H1 (cell line): ENCODE data around the gene S100P. TPM values are rescaled to one million over a fixed set of nuclear protein-coding genes. Genes with fewer than 3 reads are reported as not detected.

Source experiments
- CTCF ChIA-PET: fragments of 300-600 bp; sonication (Branson Sonifier 250); formaldehyde crosslinking; loops from one replicate; lab custom pipeline; 2021; ENCODE audit not compliant: partially characterized antibody; lab: Charles Lee
- POLR2A ChIA-PET: fragments of 300-600 bp; sonication (Branson Sonifier 250); formaldehyde crosslinking; loops from one replicate; lab custom pipeline; 2021; ENCODE audit warnings: inconsistent platforms; ENCODE audit not compliant: partially characterized antibody; lab: Charles Lee
- DNase-seq, 2 experiments: peaks; one replicate each; pipeline versions ENCODE4 v3.0.0 to v3.0.0-alpha.2; 2010 to 2022; ENCODE audit warnings: low spot score in 2 of 2, low read depth in 1 of 2, mixed read lengths in 1 of 2
- FAIRE-seq: peaks from 2 replicates; lab custom pipeline; 2011; peaks lifted over from hg19 to GRCh38; lab: Jason Lieb, UNC
- H2AFZ ChIP-seq: 2 replicates; pipeline ENCODE4 v1.8.1; 2012; ENCODE audit warnings: low read length, inconsistent platforms
- H2AK5ac ChIP-seq: 2 replicates; pipeline ENCODE4 v1.6.1; 2013; ENCODE audit warnings: low read depth, low read length
- H2BK120ac ChIP-seq: replicated peaks from 2 replicates; pipeline ENCODE3; 2013; ENCODE audit warnings: low read depth, low read length, inconsistent platforms
- H2BK12ac ChIP-seq: 2 replicates; pipeline ENCODE4 v1.6.1; 2013; ENCODE audit warnings: low read depth, low read length
- H2BK15ac ChIP-seq: 2 replicates; pipeline ENCODE4 v1.6.1; 2013; ENCODE audit warnings: low read length
- H2BK20ac ChIP-seq: 2 replicates; pipeline ENCODE4 v1.6.1; 2013; ENCODE audit warnings: low read length
- H2BK5ac ChIP-seq: 2 replicates; pipeline ENCODE4 v1.6.1; 2013; ENCODE audit warnings: low read depth, low read length
- H3K14ac ChIP-seq: 2 replicates; pipeline ENCODE4 v1.6.1; 2013; ENCODE audit warnings: inconsistent platforms; ENCODE audit not compliant: insufficient read length
- H3K18ac ChIP-seq: 2 replicates; pipeline ENCODE4 v1.6.1; 2013; ENCODE audit warnings: low read length; ENCODE audit errors: extremely low read depth
- H3K23ac ChIP-seq: 2 replicates; pipeline ENCODE4 v1.6.1; 2013; ENCODE audit warnings: inconsistent platforms; ENCODE audit not compliant: insufficient read length
- H3K23me2 ChIP-seq: 2 replicates; pipeline ENCODE4 v1.6.1; 2013; ENCODE audit warnings: low read depth, low read length
- H3K27ac ChIP-seq: 2 replicates; pipeline ENCODE4 v1.6.1; 2011; ENCODE audit warnings: low read depth, low read length, inconsistent platforms
- H3K27me3 ChIP-seq, 4 experiments: replicated peaks in 1 of 4; 1 replicate in 1 of 4; 2 replicates in 3 of 4; pipeline versions ENCODE4 v1.6.1 to v1.8.1; 2011 to 2013; ENCODE audit warnings: low read length in 3 of 4, mild to moderate bottlenecking in 3 of 4, inconsistent platforms in 2 of 4, mixed read lengths in 2 of 4, moderate library complexity in 1 of 4; ENCODE audit not compliant: control insufficient read depth in 3 of 4, insufficient read depth in 3 of 4; ENCODE audit errors: extremely low read depth in 1 of 4
- H3K36me3 ChIP-seq, 4 experiments: 2 replicates each; pipeline versions ENCODE4 v1.6.1 to v1.8.1; 2011 to 2013; ENCODE audit warnings: mild to moderate bottlenecking in 4 of 4, low read length in 3 of 4, moderate library complexity in 2 of 4, control low read depth in 1 of 4, inconsistent platforms in 1 of 4; ENCODE audit not compliant: insufficient read depth in 4 of 4, control insufficient read depth in 2 of 4
- H3K4ac ChIP-seq: replicated peaks from 2 replicates; pipeline ENCODE3; 2013; ENCODE audit warnings: low read length, low read depth, mixed read lengths, inconsistent platforms; ENCODE audit not compliant: insufficient read length
- H3K4me1 ChIP-seq, 4 experiments: replicated peaks in 1 of 4; 1 replicate in 1 of 4; 2 replicates in 3 of 4; pipeline versions ENCODE4 v1.6.1 to v1.8.1; 2011 to 2013; ENCODE audit warnings: low read length in 3 of 4, inconsistent platforms in 2 of 4, mixed read lengths in 1 of 4; ENCODE audit not compliant: insufficient read depth in 4 of 4, control insufficient read depth in 3 of 4
- H3K4me2 ChIP-seq, 2 experiments: 2 replicates each; pipeline versions ENCODE4 v1.6.1 to v1.8.1; 2011 to 2013; ENCODE audit warnings: low read depth in 2 of 2, low read length in 2 of 2, control low read depth in 1 of 2, inconsistent platforms in 1 of 2, mild to moderate bottlenecking in 1 of 2; ENCODE audit not compliant: insufficient read depth in 1 of 2
- H3K4me3 ChIP-seq, 4 experiments: fragments of 200-600, 300-600 bp in 1 of 4; sonication (generic), shearing (Covaris generic), sonication (Bioruptor Twin) in 1 of 4; 2 replicates each; pipeline versions ENCODE4 v1.5.1 to v1.8.1; 2011 to 2016; ENCODE audit warnings: low read length in 4 of 4, low read depth in 3 of 4, control low read depth in 2 of 4, inconsistent platforms in 2 of 4, mild to moderate bottlenecking in 2 of 4, mixed read lengths in 1 of 4, moderate library complexity in 1 of 4; ENCODE audit not compliant: insufficient read depth in 2 of 4; ENCODE audit errors: extremely low read depth in 1 of 4
- H3K56ac ChIP-seq: replicated peaks from 2 replicates; pipeline ENCODE3; 2013; ENCODE audit warnings: low read depth, mild to moderate bottlenecking, mixed read lengths, low read length, inconsistent platforms; ENCODE audit not compliant: insufficient read length
- H3K79me1 ChIP-seq: 2 replicates; pipeline ENCODE4 v1.6.1; 2013; ENCODE audit warnings: low read depth, low read length, control low read depth
- H3K79me2 ChIP-seq, 2 experiments: 2 replicates each; pipeline versions ENCODE4 v1.6.1 to v1.8.1; 2012 to 2013; ENCODE audit warnings: low read length in 2 of 2, mild to moderate bottlenecking in 2 of 2, inconsistent platforms in 1 of 2; ENCODE audit not compliant: insufficient read depth in 2 of 2, control insufficient read depth in 1 of 2
- H3K9ac ChIP-seq, 4 experiments: replicated peaks in 1 of 4; 1 replicate in 1 of 4; 2 replicates in 3 of 4; pipeline versions ENCODE4 v1.6.1 to v1.8.1; 2011 to 2013; ENCODE audit warnings: low read depth in 3 of 4, low read length in 3 of 4, control low read depth in 2 of 4, mild to moderate bottlenecking in 2 of 4, moderate library complexity in 2 of 4, inconsistent platforms in 1 of 4; ENCODE audit errors: extremely low read depth in 1 of 4
- H3K9me3 ChIP-seq, 2 experiments: 2 replicates each; pipeline versions ENCODE4 v1.6.1 to v1.8.1; 2012 to 2013; ENCODE audit warnings: mild to moderate bottlenecking in 2 of 2, moderate library complexity in 2 of 2, control low read depth in 1 of 2, inconsistent platforms in 1 of 2, low read depth in 1 of 2, low read length in 1 of 2, mixed read lengths in 1 of 2; ENCODE audit not compliant: insufficient read depth in 2 of 2
- H4K20me1 ChIP-seq, 2 experiments: replicated peaks in 1 of 2; 2 replicates each; pipeline versions ENCODE3 to v1.8.1; 2011 to 2013; ENCODE audit warnings: inconsistent platforms in 2 of 2, low read length in 2 of 2, mild to moderate bottlenecking in 1 of 2; ENCODE audit not compliant: insufficient read depth in 2 of 2, control insufficient read depth in 1 of 2
- H4K5ac ChIP-seq: 2 replicates; pipeline ENCODE4 v1.6.1; 2013; ENCODE audit warnings: low read length, low read depth, mixed read lengths, inconsistent platforms; ENCODE audit not compliant: insufficient read length
- H4K8ac ChIP-seq: 2 replicates; pipeline ENCODE4 v1.8.0; 2013; ENCODE audit warnings: mild to moderate bottlenecking, moderate library complexity, low read length, inconsistent platforms; ENCODE audit not compliant: insufficient read depth; ENCODE audit errors: extremely low read depth
- H4K91ac ChIP-seq: replicated peaks from 2 replicates; pipeline ENCODE3; 2013; ENCODE audit warnings: low read length, mixed read lengths, inconsistent platforms; ENCODE audit not compliant: insufficient read length
- ASH2L ChIP-seq: fragments of 200-600, 300-600 bp; sonication (generic); IDR thresholded peaks from one replicate; pipeline ENCODE4 v1.7.1; 2017; ENCODE audit warnings: low read length
- CEBPB ChIP-seq: IDR thresholded peaks from 2 replicates; pipeline ENCODE4 v1.6.1; 2012; ENCODE audit warnings: low read depth, low read length
- GABPA ChIP-seq: IDR thresholded peaks from 2 replicates; pipeline ENCODE4 v1.6.1; 2011; ENCODE audit warnings: mild to moderate bottlenecking, low read length, moderate library complexity, borderline replicate concordance; ENCODE audit not compliant: insufficient read depth
- NANOG ChIP-seq: IDR thresholded peaks from 2 replicates; pipeline ENCODE4 v1.6.1; 2011; ENCODE audit warnings: low read length, low read depth, mild to moderate bottlenecking, inconsistent platforms; ENCODE audit not compliant: insufficient read depth, poor library complexity, severe bottlenecking
- NRF1 ChIP-seq: IDR thresholded peaks from 2 replicates; pipeline ENCODE4 v1.6.1; 2011; ENCODE audit warnings: mild to moderate bottlenecking, low read depth, low read length, improper control_type of control experiment
- POLR2A ChIP-seq, 2 experiments: IDR thresholded peaks; 1 replicate in 1 of 2; 2 replicates in 1 of 2; pipeline ENCODE4 v1.6.1; 2011; ENCODE audit warnings: low read depth in 2 of 2, low read length in 2 of 2, mild to moderate bottlenecking in 2 of 2; ENCODE audit errors: control extremely low read depth in 1 of 2
- POU5F1 ChIP-seq: IDR thresholded peaks from 2 replicates; pipeline ENCODE4 v1.6.1; 2011; ENCODE audit warnings: low read depth, mild to moderate bottlenecking, low read length, moderate library complexity
- SAP30 ChIP-seq: fragments of 300-600 bp; sonication (generic); IDR thresholded peaks from 2 replicates; pipeline ENCODE4 v1.7.1; 2012; ENCODE audit warnings: low read length, moderate library complexity, mild to moderate bottlenecking, inconsistent platforms; ENCODE audit not compliant: insufficient read depth, insufficient replicate concordance
- SIRT6 ChIP-seq: IDR thresholded peaks from one replicate; pipeline ENCODE4 v1.7.1; 2012; ENCODE audit warnings: low read length, inconsistent platforms
- SUZ12 ChIP-seq: fragments of 200-600 bp; sonication (generic); IDR thresholded peaks from 2 replicates; pipeline ENCODE4 v1.6.1; 2012; ENCODE audit warnings: mild to moderate bottlenecking, inconsistent platforms, low read length, moderate library complexity, mixed read lengths
- TCF12 ChIP-seq: IDR thresholded peaks from 2 replicates; pipeline ENCODE4 v1.6.1; 2011; ENCODE audit warnings: low read depth, mild to moderate bottlenecking, low read length
- TEAD4 ChIP-seq: IDR thresholded peaks from 2 replicates; pipeline ENCODE4 v1.6.1; 2012; ENCODE audit warnings: low read depth, low read length, inconsistent platforms, mixed read lengths
- WGBS, 2 experiments: shearing (Covaris generic) in 1 of 2; methylation state at CpG; one replicate each; pipeline versions ENCODE4 v1.1.6 to v1.1.7; 2013 to 2015; ENCODE audit warnings: low lambda C conversion rate in 2 of 2, mixed read lengths in 2 of 2, inconsistent platforms in 1 of 2, low coverage in 1 of 2, missing lambda C conversion rate in 1 of 2; ENCODE audit not compliant: insufficient replicate concordance in 2 of 2, insufficient coverage in 1 of 2, insufficient read length in 1 of 2; ENCODE audit errors: extremely low coverage in 1 of 2, missing lambda C conversion rate in 1 of 2; 5-methylcytosine and 5-hydroxymethylcytosine counted together
- polyA plus RNA-seq, 7 experiments: library from polyadenylated mRNA; depleted of rRNA in 3 of 7; stranded (reverse) in 5 of 7; unstranded in 2 of 7; fragments of >200 nt in 5 of 7; fragments of 200-250 nt in 2 of 7; gene quantifications; 1 replicate in 5 of 7; 2 replicates in 1 of 7; 4 replicates in 1 of 7; pipeline versions ENCODE4 v1.2.1 to v1.2.3, GENCODE V29; 2011 to 2013; ENCODE audit warnings: missing spikeins in 2 of 7, mixed read lengths in 2 of 7
- total RNA-seq: library from RNA; stranded (reverse); fragmentation: NEBNext Ultra II Directional; extraction: Animal tissue kit (Norgen Biotek cat#: 25700); gene quantifications from 2 replicates; pipeline ENCODE4 v1.2.1, GENCODE V29; 2021

Gene S100P
- total and polyA plus RNA-seq, 2 of the 8 experiments (the other 6 are each of a cell fraction or from before 2014, with no cell fraction given), result not detected

DNA sequence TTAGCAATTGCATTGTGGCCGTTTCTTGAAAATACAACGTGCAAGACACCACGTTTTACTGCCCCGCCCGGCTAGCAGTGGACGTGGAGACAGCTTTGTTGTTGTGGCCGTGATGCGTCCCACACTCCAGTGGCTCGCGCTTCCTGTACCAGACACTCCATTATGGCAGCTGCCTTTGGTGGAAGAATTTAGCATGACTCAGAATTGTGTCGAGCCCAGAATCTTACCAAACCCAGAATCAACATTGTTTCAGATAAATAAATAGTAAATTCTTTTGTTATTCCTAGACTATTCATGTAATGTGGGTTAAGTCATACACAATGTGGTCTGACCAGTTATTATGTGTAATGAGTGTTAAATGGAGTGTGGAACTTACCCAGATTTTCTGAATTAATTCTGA is 25.3 kb upstream of the S100P start:
- Histone ChIP-seq H3K23me2 (no peaks in the 10 kb centered on the region), H2BK20ac (no peak overlapping the region), H3K9ac (no peak overlapping the region), H3K36me3 (no peaks in the 10 kb centered on the region), H2AFZ (no peak overlapping the region), H3K56ac (no peak overlapping the region), H2BK15ac (no peak overlapping the region), H4K5ac (no peak overlapping the region), H2AK5ac (no peak overlapping the region), H3K9me3 (peaks cover 0 to 6% of the 10 kb centered on the region in 2 experiments; a peak in 1 of 4 replicates), H3K79me1 (0 out of 2 replicates have a peak, but pooled peaks cover 2% of the 10 kb centered on the region), H3K4me3 (no peak overlapping the region), H3K23ac (no peak overlapping the region), H3K27me3 (no peaks in the 10 kb centered on the region; a peak in 1 of 7 replicates), H4K8ac (no peak overlapping the region), H2BK120ac (no peak overlapping the region), H3K4me2 (no peak overlapping the region), H3K18ac (no peak overlapping the region), H3K4ac (no peak overlapping the region), H4K91ac (no peak overlapping the region), H2BK12ac (no peak overlapping the region), H3K14ac (no peak overlapping the region), H3K4me1 (0 out of 7 replicates have a peak, but pooled peaks cover 0 to under 1% (median 0%) of the 10 kb centered on the region in 4 experiments), H3K27ac (no peak overlapping the region), H4K20me1 (peaks cover 0 to 8% of the 10 kb centered on the region in 2 experiments), H2BK5ac (no peak overlapping the region), H3K79me2 (no peaks in the 10 kb centered on the region)
- POLR2A ChIA-PET, result no interaction called here
- 87% methylated on average over 11 of the region's 11 CpGs; no CpG with 5 or more reads in 1 of the 2 experiments for WGBS, 2 experiments
- DNase-seq (no peak), FAIRE-seq (no peak)
- TF ChIP-seq CEBPB, result no peak
- no peak for TF ChIP-seq NANOG
- no peak for TF ChIP-seq SIRT6
- no peak for TF ChIP-seq TEAD4
- TF ChIP-seq NRF1, result no peak
- TF ChIP-seq TCF12, result no peak
- no peak for TF ChIP-seq SAP30
- no peak for TF ChIP-seq POU5F1
- no peak for TF ChIP-seq SUZ12
- no peak for TF ChIP-seq GABPA
- TF ChIP-seq ASH2L, result no peak
- TF ChIP-seq POLR2A (IDR thresholded peaks at IDR 0.05; ENCODE audit: control extremely low read depth in 1 of 2, low read depth in 2 of 2, low read length in 2 of 2), result no peak
- CTCF ChIA-PET, result interaction anchor here (0.6 to 0.8 kb wide), 3 partner anchors 12 to 706 kb away, joined by 3 read pairs; no protein-coding TSS in a partner anchor
